H1 (cell line): ENCODE data around the gene ZNF835. TPM values are rescaled to one million over a fixed set of nuclear protein-coding genes. Genes with fewer than 3 reads are reported as not detected.

Experiments used
- CTCF ChIA-PET: fragments of 300-600 bp; sonication (Branson Sonifier 250); formaldehyde crosslinking; loops from one replicate; lab custom pipeline; 2021; ENCODE audit not compliant: partially characterized antibody; lab: Charles Lee
- POLR2A ChIA-PET: fragments of 300-600 bp; sonication (Branson Sonifier 250); formaldehyde crosslinking; loops from one replicate; lab custom pipeline; 2021; ENCODE audit warnings: inconsistent platforms; ENCODE audit not compliant: partially characterized antibody; lab: Charles Lee
- DNase-seq, 2 experiments: peaks; one replicate each; pipeline versions ENCODE4 v3.0.0 to v3.0.0-alpha.2; 2010 to 2022; ENCODE audit warnings: low spot score in 2 of 2, low read depth in 1 of 2, mixed read lengths in 1 of 2
- FAIRE-seq: peaks from 2 replicates; lab custom pipeline; 2011; peaks lifted over from hg19 to GRCh38; lab: Jason Lieb, UNC
- H2AFZ ChIP-seq: 2 replicates; pipeline ENCODE4 v1.8.1; 2012; ENCODE audit warnings: low read length, inconsistent platforms
- H2AK5ac ChIP-seq: 2 replicates; pipeline ENCODE4 v1.6.1; 2013; ENCODE audit warnings: low read depth, low read length
- H2BK120ac ChIP-seq: replicated peaks from 2 replicates; pipeline ENCODE3; 2013; ENCODE audit warnings: low read depth, low read length, inconsistent platforms
- H2BK12ac ChIP-seq: 2 replicates; pipeline ENCODE4 v1.6.1; 2013; ENCODE audit warnings: low read depth, low read length
- H2BK15ac ChIP-seq: 2 replicates; pipeline ENCODE4 v1.6.1; 2013; ENCODE audit warnings: low read length
- H2BK20ac ChIP-seq: 2 replicates; pipeline ENCODE4 v1.6.1; 2013; ENCODE audit warnings: low read length
- H2BK5ac ChIP-seq: 2 replicates; pipeline ENCODE4 v1.6.1; 2013; ENCODE audit warnings: low read depth, low read length
- H3K14ac ChIP-seq: 2 replicates; pipeline ENCODE4 v1.6.1; 2013; ENCODE audit warnings: inconsistent platforms; ENCODE audit not compliant: insufficient read length
- H3K18ac ChIP-seq: 2 replicates; pipeline ENCODE4 v1.6.1; 2013; ENCODE audit warnings: low read length; ENCODE audit errors: extremely low read depth
- H3K23ac ChIP-seq: 2 replicates; pipeline ENCODE4 v1.6.1; 2013; ENCODE audit warnings: inconsistent platforms; ENCODE audit not compliant: insufficient read length
- H3K23me2 ChIP-seq: 2 replicates; pipeline ENCODE4 v1.6.1; 2013; ENCODE audit warnings: low read depth, low read length
- H3K27ac ChIP-seq: 2 replicates; pipeline ENCODE4 v1.6.1; 2011; ENCODE audit warnings: low read depth, low read length, inconsistent platforms
- H3K27me3 ChIP-seq, 4 experiments: replicated peaks in 1 of 4; 1 replicate in 1 of 4; 2 replicates in 3 of 4; pipeline versions ENCODE4 v1.6.1 to v1.8.1; 2011 to 2013; ENCODE audit warnings: low read length in 3 of 4, mild to moderate bottlenecking in 3 of 4, inconsistent platforms in 2 of 4, mixed read lengths in 2 of 4, moderate library complexity in 1 of 4; ENCODE audit not compliant: control insufficient read depth in 3 of 4, insufficient read depth in 3 of 4; ENCODE audit errors: extremely low read depth in 1 of 4
- H3K36me3 ChIP-seq, 4 experiments: 2 replicates each; pipeline versions ENCODE4 v1.6.1 to v1.8.1; 2011 to 2013; ENCODE audit warnings: mild to moderate bottlenecking in 4 of 4, low read length in 3 of 4, moderate library complexity in 2 of 4, control low read depth in 1 of 4, inconsistent platforms in 1 of 4; ENCODE audit not compliant: insufficient read depth in 4 of 4, control insufficient read depth in 2 of 4
- H3K4ac ChIP-seq: replicated peaks from 2 replicates; pipeline ENCODE3; 2013; ENCODE audit warnings: low read length, low read depth, mixed read lengths, inconsistent platforms; ENCODE audit not compliant: insufficient read length
- H3K4me1 ChIP-seq, 4 experiments: replicated peaks in 1 of 4; 1 replicate in 1 of 4; 2 replicates in 3 of 4; pipeline versions ENCODE4 v1.6.1 to v1.8.1; 2011 to 2013; ENCODE audit warnings: low read length in 3 of 4, inconsistent platforms in 2 of 4, mixed read lengths in 1 of 4; ENCODE audit not compliant: insufficient read depth in 4 of 4, control insufficient read depth in 3 of 4
- H3K4me2 ChIP-seq, 2 experiments: 2 replicates each; pipeline versions ENCODE4 v1.6.1 to v1.8.1; 2011 to 2013; ENCODE audit warnings: low read depth in 2 of 2, low read length in 2 of 2, control low read depth in 1 of 2, inconsistent platforms in 1 of 2, mild to moderate bottlenecking in 1 of 2; ENCODE audit not compliant: insufficient read depth in 1 of 2
- H3K4me3 ChIP-seq, 4 experiments: fragments of 200-600, 300-600 bp in 1 of 4; sonication (generic), shearing (Covaris generic), sonication (Bioruptor Twin) in 1 of 4; 2 replicates each; pipeline versions ENCODE4 v1.5.1 to v1.8.1; 2011 to 2016; ENCODE audit warnings: low read length in 4 of 4, low read depth in 3 of 4, control low read depth in 2 of 4, inconsistent platforms in 2 of 4, mild to moderate bottlenecking in 2 of 4, mixed read lengths in 1 of 4, moderate library complexity in 1 of 4; ENCODE audit not compliant: insufficient read depth in 2 of 4; ENCODE audit errors: extremely low read depth in 1 of 4
- H3K56ac ChIP-seq: replicated peaks from 2 replicates; pipeline ENCODE3; 2013; ENCODE audit warnings: low read depth, mild to moderate bottlenecking, mixed read lengths, low read length, inconsistent platforms; ENCODE audit not compliant: insufficient read length
- H3K79me1 ChIP-seq: 2 replicates; pipeline ENCODE4 v1.6.1; 2013; ENCODE audit warnings: low read depth, low read length, control low read depth
- H3K79me2 ChIP-seq, 2 experiments: 2 replicates each; pipeline versions ENCODE4 v1.6.1 to v1.8.1; 2012 to 2013; ENCODE audit warnings: low read length in 2 of 2, mild to moderate bottlenecking in 2 of 2, inconsistent platforms in 1 of 2; ENCODE audit not compliant: insufficient read depth in 2 of 2, control insufficient read depth in 1 of 2
- H3K9ac ChIP-seq, 4 experiments: replicated peaks in 1 of 4; 1 replicate in 1 of 4; 2 replicates in 3 of 4; pipeline versions ENCODE4 v1.6.1 to v1.8.1; 2011 to 2013; ENCODE audit warnings: low read depth in 3 of 4, low read length in 3 of 4, control low read depth in 2 of 4, mild to moderate bottlenecking in 2 of 4, moderate library complexity in 2 of 4, inconsistent platforms in 1 of 4; ENCODE audit errors: extremely low read depth in 1 of 4
- H3K9me3 ChIP-seq, 2 experiments: 2 replicates each; pipeline versions ENCODE4 v1.6.1 to v1.8.1; 2012 to 2013; ENCODE audit warnings: mild to moderate bottlenecking in 2 of 2, moderate library complexity in 2 of 2, control low read depth in 1 of 2, inconsistent platforms in 1 of 2, low read depth in 1 of 2, low read length in 1 of 2, mixed read lengths in 1 of 2; ENCODE audit not compliant: insufficient read depth in 2 of 2
- H4K20me1 ChIP-seq, 2 experiments: replicated peaks in 1 of 2; 2 replicates each; pipeline versions ENCODE3 to v1.8.1; 2011 to 2013; ENCODE audit warnings: inconsistent platforms in 2 of 2, low read length in 2 of 2, mild to moderate bottlenecking in 1 of 2; ENCODE audit not compliant: insufficient read depth in 2 of 2, control insufficient read depth in 1 of 2
- H4K5ac ChIP-seq: 2 replicates; pipeline ENCODE4 v1.6.1; 2013; ENCODE audit warnings: low read length, low read depth, mixed read lengths, inconsistent platforms; ENCODE audit not compliant: insufficient read length
- H4K8ac ChIP-seq: 2 replicates; pipeline ENCODE4 v1.8.0; 2013; ENCODE audit warnings: mild to moderate bottlenecking, moderate library complexity, low read length, inconsistent platforms; ENCODE audit not compliant: insufficient read depth; ENCODE audit errors: extremely low read depth
- H4K91ac ChIP-seq: replicated peaks from 2 replicates; pipeline ENCODE3; 2013; ENCODE audit warnings: low read length, mixed read lengths, inconsistent platforms; ENCODE audit not compliant: insufficient read length
- BCL11A ChIP-seq, 2 experiments: IDR thresholded peaks; one replicate each; pipeline ENCODE4 v1.6.1; 2011; ENCODE audit warnings: low read depth in 2 of 2, low read length in 2 of 2, mild to moderate bottlenecking in 2 of 2
- CBX5 ChIP-seq: fragments of 300-800, 300-1000 bp; sonication (generic); IDR thresholded peaks from 2 replicates; pipeline ENCODE4 v1.7.1; 2016; ENCODE audit warnings: antibody characterized with exemption, low read length, low read depth
- KDM1A ChIP-seq: fragments of 200-600, 300-600 bp; sonication (generic); IDR thresholded peaks from 2 replicates; pipeline ENCODE4 v1.7.1; 2016; ENCODE audit warnings: mild to moderate bottlenecking, low read length, borderline replicate concordance
- NANOG ChIP-seq: IDR thresholded peaks from 2 replicates; pipeline ENCODE4 v1.6.1; 2011; ENCODE audit warnings: low read length, low read depth, mild to moderate bottlenecking, inconsistent platforms; ENCODE audit not compliant: insufficient read depth, poor library complexity, severe bottlenecking
- RFX5 ChIP-seq: IDR thresholded peaks from 2 replicates; pipeline ENCODE4 v1.6.1; 2011; ENCODE audit warnings: low read depth, low read length, improper control_type of control experiment, borderline replicate concordance
- SAP30 ChIP-seq: fragments of 300-600 bp; sonication (generic); IDR thresholded peaks from 2 replicates; pipeline ENCODE4 v1.7.1; 2012; ENCODE audit warnings: low read length, moderate library complexity, mild to moderate bottlenecking, inconsistent platforms; ENCODE audit not compliant: insufficient read depth, insufficient replicate concordance
- SIN3A ChIP-seq, 2 experiments: IDR thresholded peaks in 1 of 2; conservative IDR thresholded peaks in 1 of 2; 2 replicates each; pipeline ENCODE4 v1.6.1; 2011 to 2012; ENCODE audit warnings: low read length in 2 of 2, improper control_type of control experiment in 1 of 2, low read depth in 1 of 2, mild to moderate bottlenecking in 1 of 2
- SRF ChIP-seq: IDR thresholded peaks from 2 replicates; pipeline ENCODE4 v1.6.1; 2011; ENCODE audit warnings: mild to moderate bottlenecking, low read depth, low read length, moderate library complexity
- WGBS, 2 experiments: shearing (Covaris generic) in 1 of 2; methylation state at CpG; one replicate each; pipeline versions ENCODE4 v1.1.6 to v1.1.7; 2013 to 2015; ENCODE audit warnings: low lambda C conversion rate in 2 of 2, mixed read lengths in 2 of 2, inconsistent platforms in 1 of 2, low coverage in 1 of 2, missing lambda C conversion rate in 1 of 2; ENCODE audit not compliant: insufficient replicate concordance in 2 of 2, insufficient coverage in 1 of 2, insufficient read length in 1 of 2; ENCODE audit errors: extremely low coverage in 1 of 2, missing lambda C conversion rate in 1 of 2; 5-methylcytosine and 5-hydroxymethylcytosine counted together
- polyA plus RNA-seq, 7 experiments: library from polyadenylated mRNA; depleted of rRNA in 3 of 7; stranded (reverse) in 5 of 7; unstranded in 2 of 7; fragments of >200 nt in 5 of 7; fragments of 200-250 nt in 2 of 7; gene quantifications; 1 replicate in 5 of 7; 2 replicates in 1 of 7; 4 replicates in 1 of 7; pipeline versions ENCODE4 v1.2.1 to v1.2.3, GENCODE V29; 2011 to 2013; ENCODE audit warnings: missing spikeins in 2 of 7, mixed read lengths in 2 of 7
- total RNA-seq: library from RNA; stranded (reverse); fragmentation: NEBNext Ultra II Directional; extraction: Animal tissue kit (Norgen Biotek cat#: 25700); gene quantifications from 2 replicates; pipeline ENCODE4 v1.2.1, GENCODE V29; 2021

The ZNF835 gene
- total and polyA plus RNA-seq, 2 of the 8 experiments (the other 6 are each of a cell fraction or from before 2014, with no cell fraction given), result 0.02 to 1.8 TPM

GRCh38 chr19:56712611-56713276 lies 41.2 kb upstream of the ZNF835 start:
- H3K14ac ChIP-seq, result no peak overlapping the region
- CTCF ChIA-PET, result interaction anchor here (0.7 kb wide), 1 partner anchor 696 kb away, joined by 3 read pairs; no protein-coding TSS in a partner anchor
- FAIRE-seq (no peak), DNase-seq (no peak)
- H3K56ac ChIP-seq, result no peak overlapping the region
- no peak overlapping the region for H2AK5ac ChIP-seq
- WGBS, 2 experiments, result 65% methylated on average over 9 of the region's 9 CpGs; no CpG with 5 or more reads in 1 of the 2 experiments
- H3K27ac ChIP-seq, result no peak overlapping the region
- H3K36me3 ChIP-seq, result no peaks in the 10 kb centered on the region
- H4K91ac ChIP-seq, result no peak overlapping the region
- H3K27me3 ChIP-seq, result no peaks in the 10 kb centered on the region
- H2BK5ac ChIP-seq, result no peak overlapping the region
- H2BK12ac ChIP-seq, result no peak overlapping the region
- no peak overlapping the region for H3K4me2 ChIP-seq
- no peaks in the 10 kb centered on the region for H4K20me1 ChIP-seq
- no peak overlapping the region for H3K4ac ChIP-seq
- POLR2A ChIA-PET, result no interaction called here
- H3K79me2 ChIP-seq, result no peaks in the 10 kb centered on the region
- H2BK15ac ChIP-seq, result no peak overlapping the region
- TF ChIP-seq KDM1A (no peak), SIN3A (conservative IDR thresholded peaks at IDR 0.05 in 1 of 2, IDR thresholded peaks at IDR 0.05 in 1 of 2; ENCODE audit: low read depth in 1 of 2, low read length in 2 of 2) (no peak), SAP30 (no peak), BCL11A (IDR thresholded peaks at IDR 0.05; ENCODE audit: low read depth in 2 of 2, low read length in 2 of 2) (no peak), SRF (no peak), RFX5 (no peak), CBX5 (no peak), NANOG (no peak)
- H3K9me3 ChIP-seq, result peaks cover 52 to 75% of the 10 kb centered on the region in 2 experiments
- H3K23me2 ChIP-seq, result no peaks in the 10 kb centered on the region
- no peak overlapping the region for H3K23ac ChIP-seq
- no peak overlapping the region for H3K4me3 ChIP-seq
- H4K8ac ChIP-seq, result no peak overlapping the region
- H3K79me1 ChIP-seq, result no peaks in the 10 kb centered on the region
- H2AFZ ChIP-seq, result no peak overlapping the region
- H4K5ac ChIP-seq, result no peak overlapping the region
- no peak overlapping the region for H3K9ac ChIP-seq
- H3K4me1 ChIP-seq, result no peaks in the 10 kb centered on the region
- H2BK20ac ChIP-seq, result no peak overlapping the region
- H3K18ac ChIP-seq, result no peak overlapping the region
- no peak overlapping the region for H2BK120ac ChIP-seq
